Erythroblast (primary cell): ENCODE data around the gene RIMBP2.
"Not testable (repeated sequence)": the region's sequence is repeated elsewhere in the genome, so short reads cannot be mapped to it uniquely, and the experiment has no call there.

Source experiments
- DNase-seq, 2 experiments: peaks; one replicate each; lab custom pipeline; 2025; lab: John Stamatoyannopoulos, UW
- GATA1 ChIP-seq: IDR thresholded peaks from 2 replicates; pipeline ENCODE4 v1.6.1; 2011; ENCODE audit warnings: low read depth, mild to moderate bottlenecking, control low read depth, low read length, moderate library complexity
- POLR2A ChIP-seq: IDR thresholded peaks from 2 replicates; pipeline ENCODE4 v1.6.1; 2011; ENCODE audit warnings: mild to moderate bottlenecking, low read length

The RIMBP2 gene

GRCh38 chr12:130715998-130716968 is at the start of gene RIMBP2:
Gene RIMBP2 (minus strand): TSS chr12:130716299. CDS start chr12:130479013, 237,286 bp downstream.
- TF ChIP-seq POLR2A (no peak), GATA1 (no peak)
- no peak for DNase-seq

DNA sequence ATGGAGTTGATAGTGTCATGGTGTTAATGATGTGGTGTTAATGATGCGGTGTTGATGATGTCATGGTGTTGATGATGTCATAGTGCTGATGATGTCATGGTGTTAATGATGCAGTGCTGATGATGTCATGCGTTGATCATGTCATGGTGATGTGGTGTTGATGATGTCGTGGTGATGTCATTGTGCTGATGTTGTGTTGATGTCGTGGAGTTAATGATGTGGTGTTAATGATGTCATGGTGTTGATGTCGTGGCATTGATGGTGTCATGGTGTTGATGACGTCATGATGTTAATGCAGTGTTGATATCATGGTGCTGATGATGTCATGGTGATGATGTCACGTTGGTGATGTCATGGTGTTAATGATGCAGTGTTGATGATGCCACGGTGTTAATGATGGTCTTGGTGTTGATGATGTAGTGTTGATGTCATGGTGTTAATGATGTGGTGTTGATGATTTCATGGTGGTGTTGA is 49.1 kb upstream of the RIMBP2 start:
- DNase-seq, result peak; percentile 81 to 85
- TF ChIP-seq GATA1 (no peak), POLR2A (no peak)

DNA sequence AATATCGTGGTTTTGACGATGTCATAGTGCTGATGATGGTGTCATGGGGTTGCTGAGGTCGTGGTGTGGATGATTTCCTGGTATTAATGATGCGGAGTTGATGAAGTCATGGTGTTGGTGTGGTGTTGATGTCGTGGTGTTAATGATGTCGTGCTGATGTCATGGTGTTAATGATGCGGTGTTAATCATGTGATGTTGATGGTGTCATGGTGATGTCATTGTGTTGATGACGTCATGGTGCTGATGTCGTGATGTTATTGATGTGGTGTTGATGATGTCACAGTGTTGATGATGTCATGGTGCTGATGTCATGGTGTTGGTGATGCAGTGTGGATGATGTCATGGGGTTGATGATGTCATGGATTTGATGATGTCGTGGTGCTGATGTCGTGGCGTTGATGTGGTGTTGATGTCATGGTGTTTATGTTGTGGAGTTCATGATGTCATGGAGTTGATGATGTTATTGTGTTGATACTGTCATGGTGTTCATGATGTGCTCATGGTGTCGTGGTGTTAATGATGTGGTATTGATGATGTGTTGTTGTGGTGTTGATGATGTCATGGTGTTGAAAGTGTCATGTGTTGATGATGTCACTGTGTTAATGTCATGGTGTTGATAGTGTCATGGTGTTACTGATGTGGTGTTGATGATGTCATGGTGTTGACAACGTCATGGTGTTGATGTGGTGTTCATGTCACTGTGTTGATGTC is 48.5 kb upstream of the RIMBP2 start:
- TF ChIP-seq POLR2A, result no peak
- no peak for TF ChIP-seq GATA1
- DNase-seq, result peak; percentile 83 to 86

DNA sequence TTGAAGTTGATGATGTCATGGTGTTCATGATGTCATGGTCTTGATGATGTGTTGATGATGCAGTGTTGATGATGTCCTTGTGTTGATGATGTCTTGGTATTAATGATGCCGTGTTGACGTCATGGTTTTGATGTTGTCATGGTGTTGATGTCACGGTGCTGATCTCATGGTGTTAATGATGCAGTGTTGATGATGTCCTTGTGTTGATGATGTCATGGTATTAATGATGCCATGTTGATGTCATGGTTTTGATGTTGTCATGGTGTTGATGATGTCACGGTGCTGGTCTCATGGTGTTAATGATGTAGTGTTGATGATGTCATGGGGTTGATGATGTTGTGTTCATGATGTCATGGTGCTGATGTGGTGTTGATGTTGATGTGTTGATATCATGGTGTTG is 48.0 kb upstream of the RIMBP2 start:
- DNase-seq, result peak; percentile 74 to 78
- no peak for TF ChIP-seq GATA1
- TF ChIP-seq POLR2A, result no peak

DNA sequence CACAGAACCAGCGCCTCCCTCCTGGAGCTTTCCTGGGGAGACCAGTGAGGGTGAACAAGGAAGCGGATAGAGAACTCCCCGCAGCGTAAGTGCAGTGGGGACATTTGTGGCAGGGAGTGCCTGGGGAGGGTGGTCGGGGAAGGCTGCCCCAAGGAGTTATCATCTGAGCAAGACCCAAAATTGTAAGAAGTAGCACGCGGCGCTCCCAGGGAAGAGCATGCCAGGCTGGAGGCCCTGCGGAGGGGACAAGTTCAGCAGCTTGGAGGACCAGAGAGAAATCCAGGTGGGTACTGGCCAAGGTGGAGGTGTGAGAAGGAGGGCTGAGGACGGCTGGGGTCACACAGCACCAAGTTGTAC is 46.2 kb upstream of the RIMBP2 start:
- no peak for DNase-seq
- TF ChIP-seq GATA1 (no peak), POLR2A (no peak)

- peak; percentile 28 to 50 for DNase-seq
- TF ChIP-seq POLR2A, result no peak
- TF ChIP-seq GATA1, result no peak
These were observed 45.6 kb upstream of the RIMBP2 start for GRCh38 chr12:130761537-130762318.

GRCh38 chr12:130754234-130754901 is 38.3 kb upstream of the RIMBP2 start:
- TF ChIP-seq POLR2A (no peak), GATA1 (no peak)
- no peak for DNase-seq

DNA sequence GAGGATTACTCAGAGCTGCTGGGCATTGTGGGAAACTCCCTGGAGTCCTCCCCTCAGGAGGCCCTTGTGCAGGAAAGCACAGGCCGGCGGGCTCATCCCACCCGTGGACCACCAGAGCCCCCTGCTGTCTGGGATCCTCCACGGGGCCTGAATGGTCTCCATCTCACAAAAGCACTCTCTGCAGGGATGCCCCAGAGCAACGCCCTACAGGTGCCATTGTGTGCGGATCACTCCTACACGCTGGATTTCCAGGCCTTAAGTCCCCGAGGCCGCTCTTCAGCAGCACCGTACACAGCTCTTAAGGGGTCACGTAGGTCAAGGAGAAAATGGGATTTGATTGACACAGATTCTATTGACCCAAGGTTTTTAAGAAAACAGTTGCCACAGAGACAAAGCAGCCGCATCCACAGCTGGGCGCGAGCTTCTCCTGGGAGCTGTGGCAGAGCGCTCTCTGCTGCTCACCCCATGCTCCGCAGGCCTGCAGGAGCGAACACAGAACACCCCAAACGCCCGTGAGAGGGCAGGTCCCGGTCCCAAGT is 36.7 kb upstream of the RIMBP2 start:
- TF ChIP-seq GATA1, result no peak
- TF ChIP-seq POLR2A, result no peak
- DNase-seq, result no peak

DNA sequence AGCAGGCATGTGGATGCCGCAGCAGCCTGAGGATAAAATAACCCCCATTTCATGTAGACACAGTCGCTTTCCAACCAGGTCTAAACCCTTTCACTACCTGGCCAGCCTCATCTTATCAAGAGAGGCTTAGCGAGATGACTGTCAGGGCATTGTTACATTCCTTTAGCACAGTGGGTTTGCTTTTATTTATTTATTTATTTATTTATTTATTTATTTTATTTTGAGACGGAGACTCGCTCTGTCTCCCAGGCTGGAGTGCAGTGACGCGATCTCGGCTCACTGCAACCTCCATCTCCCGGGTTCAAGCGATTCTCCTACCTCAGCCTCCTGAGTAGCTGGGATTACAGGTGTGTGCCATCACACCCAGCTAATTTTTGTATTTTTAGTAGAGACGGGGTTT is 35.9 kb upstream of the RIMBP2 start:
- DNase-seq, result not testable (repeated sequence)

DNA sequence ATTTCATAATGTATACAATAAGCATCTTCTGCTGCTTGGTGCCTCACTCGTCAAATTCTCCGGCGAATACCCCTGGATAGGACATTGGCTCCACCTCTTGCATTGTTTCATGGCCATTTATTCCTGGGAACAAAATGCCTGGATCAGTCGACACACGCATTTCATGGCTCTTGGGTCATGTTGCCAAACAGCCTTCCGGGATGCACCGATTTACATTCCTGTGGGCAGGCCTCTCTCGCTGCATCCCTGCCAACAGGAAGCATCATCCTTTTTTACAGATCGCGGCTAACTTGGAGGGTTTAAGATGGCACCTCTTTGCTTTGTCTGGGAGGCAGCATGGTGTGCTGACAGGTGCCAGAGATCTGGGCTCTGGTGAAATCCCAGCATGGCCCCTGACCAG is 32.7 kb upstream of the RIMBP2 start:
- DNase-seq, result no peak
- TF ChIP-seq GATA1 (no peak), POLR2A (no peak)

GRCh38 chr12:130747867-130748740 is 32.0 kb upstream of the RIMBP2 start:
- TF ChIP-seq POLR2A, result no peak
- TF ChIP-seq GATA1, result no peak
- DNase-seq, result peak; percentile 54 to 73

DNA sequence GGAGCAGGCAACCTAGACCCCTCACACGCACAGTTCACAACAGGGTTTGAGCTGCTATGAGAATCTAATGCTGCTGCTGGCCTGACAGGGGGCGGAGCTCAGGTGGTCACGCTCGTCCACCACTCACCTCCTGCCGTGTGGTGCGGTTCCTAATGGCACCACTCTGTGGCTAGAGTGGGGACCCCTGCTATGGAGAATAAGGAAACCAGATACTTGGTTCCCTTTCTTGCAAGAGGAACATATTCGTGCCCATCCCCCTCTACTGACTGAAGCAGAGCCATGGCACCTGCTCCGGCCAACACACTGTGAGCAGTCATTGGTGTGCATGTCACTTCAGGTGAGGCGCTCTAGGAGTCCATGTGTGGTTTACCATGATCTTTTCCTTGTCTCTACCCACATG is 30.4 kb upstream of the RIMBP2 start:
- no peak for DNase-seq
- TF ChIP-seq GATA1 (no peak), POLR2A (no peak)
